Activated CD4-positive, alpha-beta T cell treated with anti-CD3 and anti-CD28 coated beads, Interleukin-2, amount 10 ng/mL, durations not matched to agents 7 days and 5 days (primary cell): ENCODE results near the gene XPNPEP3. TPM values are rescaled to one million over a fixed set of nuclear protein-coding genes. Genes with fewer than 3 reads are reported as not detected.
"Not testable (repeated sequence)": the region's sequence is repeated elsewhere in the genome, so short reads cannot be mapped to it uniquely, and the experiment has no call there.

Experiments used
- CTCF ChIA-PET: fragments of 350-600 bp; sonication (Branson Sonifier 250); formaldehyde crosslinking; loops from one replicate; lab custom pipeline; 2021; ENCODE audit warnings: antibody characterized with exemption; lab: Charles Lee
- POLR2A ChIA-PET: fragments of 350-600 bp; sonication (Branson Sonifier 250); formaldehyde crosslinking; loops from one replicate; lab custom pipeline; 2021; ENCODE audit warnings: antibody characterized with exemption; lab: Charles Lee
- DNase-seq: peaks from one replicate; pipeline ENCODE4 v3.0.0-alpha.2; 2020
- H3K27ac Mint-ChIP-seq: one replicate; pipeline ENCODE4 v1.8.0; 2021; ENCODE audit warnings: mild to moderate bottlenecking, moderate library complexity, mixed read lengths
- H3K27me3 Mint-ChIP-seq: one replicate; pipeline ENCODE4 v1.8.0; 2021; ENCODE audit warnings: mixed read lengths
- H3K36me3 Mint-ChIP-seq: one replicate; pipeline ENCODE4 v1.8.0; 2021; ENCODE audit warnings: low read depth, mixed read lengths
- H3K4me1 Mint-ChIP-seq: one replicate; pipeline ENCODE4 v1.8.0; 2021; ENCODE audit warnings: mixed read lengths
- H3K4me3 Mint-ChIP-seq: one replicate; pipeline ENCODE4 v1.8.0; 2021; ENCODE audit warnings: mild to moderate bottlenecking, moderate library complexity, mixed read lengths
- H3K9me3 Mint-ChIP-seq: one replicate; pipeline ENCODE4 v1.8.0; 2021; ENCODE audit warnings: mixed read lengths
- total RNA-seq, 2 experiments: library from RNA; stranded (reverse); gene quantifications; one replicate each; pipeline ENCODE4 v1.2.3, GENCODE V29; 2021

XPNPEP3 gene
- total RNA-seq, 2 experiments from 2014 or later, result 11.9 to 17.8 TPM

- CTCF ChIA-PET, result interaction anchor here (0.6 to 3.3 kb wide), 4 partner anchors 8 to 83 kb away, joined by 3 to 11 read pairs (median 3); partner anchors contain the start of genes ST13 and XPNPEP3
These were observed 10.2 kb downstream of the XPNPEP3 start for GRCh38 chr22:40867109-40867508.

DNA sequence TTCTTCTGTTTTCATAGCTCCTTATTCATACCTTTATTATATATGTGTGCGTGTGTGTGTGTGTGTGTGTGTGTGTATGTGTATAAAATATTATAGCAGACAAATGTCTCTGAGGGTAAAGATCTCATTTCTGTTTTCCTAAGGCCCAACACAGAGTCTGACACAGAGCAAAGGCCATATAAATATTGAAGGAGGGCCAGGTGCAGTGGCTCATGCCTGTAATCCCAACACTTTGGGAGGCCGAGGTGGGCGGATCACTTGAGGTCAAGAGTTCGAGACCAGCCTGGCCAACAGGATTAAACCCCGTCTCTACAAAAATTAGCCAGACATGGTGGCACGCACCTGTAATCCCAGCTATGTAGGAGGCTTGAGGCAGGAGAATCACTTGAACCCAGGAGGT is 11.4 kb downstream of the XPNPEP3 start:
- POLR2A ChIA-PET, H3K4me3 Mint-ChIP-seq, H3K27me3 Mint-ChIP-seq, H3K9me3 Mint-ChIP-seq, H3K36me3 Mint-ChIP-seq, DNase-seq: not testable (repeated sequence)
- H3K4me1 Mint-ChIP-seq, result peaks cover 12% of the 10 kb centered on the region
- H3K27ac Mint-ChIP-seq, result peak overlapping the region; percentile 46
- CTCF ChIA-PET, result interaction anchor here (1.0 to 3.3 kb wide), 3 partner anchors 12 to 100 kb away, joined by 3 to 11 read pairs (median 3); partner anchors contain the start of genes ST13 and XPNPEP3

More at GRCh38 chr22:40867109-40867508, 10.2 kb downstream of the XPNPEP3 start:
- no peaks in the 10 kb centered on the region for H3K36me3 Mint-ChIP-seq
- H3K4me1 Mint-ChIP-seq, result peaks cover 12% of the 10 kb centered on the region
- POLR2A ChIA-PET, result no interaction called here
- no peaks in the 10 kb centered on the region for H3K27me3 Mint-ChIP-seq
- H3K9me3 Mint-ChIP-seq, result no peaks in the 10 kb centered on the region
- H3K27ac Mint-ChIP-seq, result no peak overlapping the region
- H3K4me3 Mint-ChIP-seq, result no peak overlapping the region
- no peak for DNase-seq

- no peak for DNase-seq
- POLR2A ChIA-PET, result no interaction called here
- Mint-ChIP-seq H3K27ac (no peak overlapping the region), H3K27me3 (no peaks in the 10 kb centered on the region), H3K9me3 (no peaks in the 10 kb centered on the region), H3K4me3 (no peak overlapping the region), H3K4me1 (no peaks in the 10 kb centered on the region), H3K36me3 (peaks cover 1% of the 10 kb centered on the region)
- CTCF ChIA-PET, result no interaction called here
These were observed 17.1 kb downstream of the XPNPEP3 start for GRCh38 chr22:40874016-40874415.

DNA sequence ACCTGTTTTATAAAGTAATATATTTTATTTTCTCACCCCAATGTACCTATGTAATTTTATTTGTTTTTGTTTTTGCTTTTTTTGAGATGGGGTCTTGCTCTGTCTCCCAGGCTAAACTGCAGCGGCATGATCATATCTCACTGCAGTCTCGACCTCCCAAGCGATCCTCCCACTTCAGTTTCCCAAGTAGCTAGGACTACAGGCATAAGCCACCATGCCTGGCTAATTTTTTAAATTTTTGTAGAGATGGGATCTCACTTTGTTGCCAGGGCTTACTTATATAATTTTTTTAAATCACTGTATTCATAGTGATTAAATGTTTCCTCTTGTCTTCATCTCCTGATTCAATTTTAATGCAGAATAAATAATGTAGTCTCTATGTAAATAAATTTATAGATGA is 18.2 kb downstream of the XPNPEP3 start:
- Mint-ChIP-seq H3K27me3 (no peaks in the 10 kb centered on the region), H3K4me3 (no peak overlapping the region), H3K36me3 (peaks cover 1% of the 10 kb centered on the region), H3K27ac (no peak overlapping the region), H3K4me1 (no peaks in the 10 kb centered on the region), H3K9me3 (no peaks in the 10 kb centered on the region)
- POLR2A ChIA-PET, result interaction anchor here (0.6 kb wide), 1 partner anchor 8 kb away, joined by 5 read pairs; no protein-coding TSS in a partner anchor
- DNase-seq, result no peak
- CTCF ChIA-PET, result interaction anchor here (0.6 to 1.3 kb wide), 3 partner anchors 9 to 737 kb away, joined by 3 read pairs; no protein-coding TSS in a partner anchor

DNA sequence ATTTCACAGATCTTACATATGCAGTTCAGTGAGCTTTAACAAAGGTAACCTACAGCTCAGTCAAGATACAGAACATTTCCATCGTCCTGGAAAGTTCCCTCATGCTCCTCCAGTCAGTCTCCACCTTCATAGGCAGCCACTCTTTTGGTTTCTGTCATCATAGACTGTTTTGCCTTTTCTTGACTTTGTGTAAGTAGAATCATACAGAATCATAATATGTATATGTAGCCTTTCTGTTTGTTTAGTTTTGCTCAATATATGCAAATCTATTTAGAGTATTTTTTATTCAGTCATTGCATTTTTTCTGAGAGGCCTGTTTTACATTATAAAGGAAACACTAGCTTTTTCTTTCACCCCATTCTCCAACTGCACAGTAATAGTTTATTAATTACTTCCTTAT is 20.0 kb downstream of the XPNPEP3 start:
- POLR2A ChIA-PET, result no interaction called here

GRCh38 chr22:40877488-40877887 is 20.5 kb downstream of the XPNPEP3 start:
- no peak overlapping the region for H3K27ac Mint-ChIP-seq
- H3K4me1 Mint-ChIP-seq, result no peaks in the 10 kb centered on the region
- CTCF ChIA-PET, result interaction anchor here (1.1 kb wide), 1 partner anchor 532 kb away, joined by 4 read pairs; no protein-coding TSS in a partner anchor
- no peak overlapping the region for H3K4me3 Mint-ChIP-seq
- no peak for DNase-seq
- H3K9me3 Mint-ChIP-seq, result no peaks in the 10 kb centered on the region
- no peaks in the 10 kb centered on the region for H3K27me3 Mint-ChIP-seq
- peaks cover 1% of the 10 kb centered on the region for H3K36me3 Mint-ChIP-seq
- POLR2A ChIA-PET, result no interaction called here

More for the DNA sequence above, 20.0 kb downstream of the XPNPEP3 start:
- CTCF ChIA-PET, result interaction anchor here (1.1 kb wide), 1 partner anchor 13 kb away, joined by 3 read pairs; no protein-coding TSS in a partner anchor
- Mint-ChIP-seq H3K27me3 (no peaks in the 10 kb centered on the region), H3K36me3 (peaks cover 1% of the 10 kb centered on the region), H3K27ac (no peak overlapping the region), H3K9me3 (no peaks in the 10 kb centered on the region), H3K4me3 (no peak overlapping the region), H3K4me1 (no peaks in the 10 kb centered on the region)
- DNase-seq, result no peak

DNA sequence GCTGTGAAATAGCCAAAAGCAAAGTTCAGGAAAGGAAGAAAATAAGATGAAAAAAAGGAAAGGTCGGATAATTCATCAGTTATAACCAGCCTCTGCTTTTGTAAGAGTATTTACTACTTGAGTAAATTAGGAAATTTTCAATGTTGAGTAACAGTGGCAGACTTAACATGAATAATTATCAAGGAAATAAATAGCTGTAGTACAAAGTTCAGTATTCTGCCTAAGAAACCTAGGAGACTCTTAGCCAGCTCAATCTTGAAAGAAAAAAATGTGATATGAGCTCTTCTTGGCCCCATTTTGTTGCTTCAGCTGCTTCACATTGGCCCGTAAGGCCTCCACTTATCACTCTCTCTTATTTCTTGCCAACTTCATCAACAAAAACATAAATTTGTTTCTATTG is 22.0 kb downstream of the XPNPEP3 start:
- Mint-ChIP-seq H3K4me1 (no peaks in the 10 kb centered on the region), H3K27ac (no peak overlapping the region), H3K27me3 (no peaks in the 10 kb centered on the region), H3K36me3 (peaks cover 1% of the 10 kb centered on the region), H3K9me3 (no peaks in the 10 kb centered on the region), H3K4me3 (no peak overlapping the region)
- POLR2A ChIA-PET, result no interaction called here
- CTCF ChIA-PET, result no interaction called here
- no peak for DNase-seq

GRCh38 chr22:40889116-40889515 is 32.2 kb downstream of the XPNPEP3 start:
- CTCF ChIA-PET, result interaction anchor here (1.0 to 1.8 kb wide), 4 partner anchors 10 to 464 kb away, joined by 3 to 10 read pairs (median 4); partner anchors contain the start of genes ST13 and XPNPEP3
- Mint-ChIP-seq H3K4me3 (no peak overlapping the region), H3K27ac (peak overlapping the region; percentile 65), H3K9me3 (no peaks in the 10 kb centered on the region), H3K27me3 (no peaks in the 10 kb centered on the region), H3K4me1 (peaks cover 6% of the 10 kb centered on the region), H3K36me3 (peaks cover 9% of the 10 kb centered on the region)
- POLR2A ChIA-PET, result no interaction called here
- DNase-seq, result no peak

GRCh38 chr22:40890881-40891280 is 33.9 kb downstream of the XPNPEP3 start:
- Mint-ChIP-seq H3K4me3 (no peak overlapping the region), H3K36me3 (peaks cover 9% of the 10 kb centered on the region), H3K27ac (no peak overlapping the region), H3K9me3 (no peaks in the 10 kb centered on the region), H3K27me3 (no peaks in the 10 kb centered on the region), H3K4me1 (peaks cover 6% of the 10 kb centered on the region)
- no peak for DNase-seq
- POLR2A ChIA-PET, result interaction anchor here (0.6 kb wide), 1 partner anchor 20 kb away, joined by 6 read pairs; no protein-coding TSS in a partner anchor
- CTCF ChIA-PET, result interaction anchor here (0.6 to 1.7 kb wide), 4 partner anchors 32 to 365 kb away, joined by 3 to 5 read pairs (median 5); no protein-coding TSS in a partner anchor

GRCh38 chr22:40894417-40894816 is 37.5 kb downstream of the XPNPEP3 start:
- ChIA-PET POLR2A (no interaction called here), CTCF (no interaction called here)
- Mint-ChIP-seq H3K9me3 (no peaks in the 10 kb centered on the region), H3K27ac (no peak overlapping the region), H3K27me3 (no peaks in the 10 kb centered on the region), H3K4me1 (peaks cover 8% of the 10 kb centered on the region), H3K36me3 (peaks cover 2% of the 10 kb centered on the region), H3K4me3 (no peak overlapping the region)
- DNase-seq, result no peak

- CTCF ChIA-PET, result interaction anchor here (0.6 to 1.7 kb wide), 28 partner anchors 9 to 905 kb away, joined by 3 to 11 read pairs (median 4); partner anchors contain the start of genes DNAJB7, MRTFA and ST13
- Mint-ChIP-seq H3K4me3 (no peak overlapping the region), H3K36me3 (no peaks in the 10 kb centered on the region), H3K4me1 (peaks cover 8% of the 10 kb centered on the region), H3K27me3 (no peaks in the 10 kb centered on the region), H3K9me3 (no peaks in the 10 kb centered on the region), H3K27ac (peak overlapping the region; percentile 23)
- POLR2A ChIA-PET, result interaction anchor here (0.6 to 0.8 kb wide), 2 partner anchors 216 to 390 kb away, joined by 4 to 7 read pairs; no protein-coding TSS in a partner anchor
- peak; percentile 27 for DNase-seq
These were observed 42.0 kb downstream of the XPNPEP3 start for GRCh38 chr22:40898850-40899357.

DNA sequence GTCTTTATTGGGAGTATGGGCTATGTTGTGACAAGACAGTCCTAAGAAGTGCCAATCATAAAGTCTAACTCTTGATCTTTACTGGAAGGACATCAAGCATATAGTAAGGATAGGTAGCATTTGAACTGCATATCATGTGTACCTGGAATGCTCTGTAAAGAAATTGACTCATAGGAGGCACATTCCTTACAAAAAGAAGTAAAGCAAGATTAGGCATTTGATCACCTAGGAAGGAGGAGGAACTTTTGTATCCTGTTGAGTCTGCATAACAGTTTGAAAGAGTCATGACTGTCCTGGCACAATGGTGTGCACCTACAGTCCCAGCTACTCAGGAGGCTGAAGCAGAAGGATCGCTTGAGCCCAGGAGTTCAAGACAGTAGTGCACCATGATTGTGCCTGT is 47.2 kb downstream of the XPNPEP3 start:
- POLR2A ChIA-PET, result no interaction called here
- Mint-ChIP-seq H3K4me3 (no peak overlapping the region), H3K27me3 (no peaks in the 10 kb centered on the region), H3K9me3 (no peaks in the 10 kb centered on the region), H3K27ac (no peak overlapping the region), H3K36me3 (peaks cover 4% of the 10 kb centered on the region), H3K4me1 (peaks cover 2% of the 10 kb centered on the region)
- CTCF ChIA-PET, result no interaction called here
- DNase-seq, result no peak

DNA sequence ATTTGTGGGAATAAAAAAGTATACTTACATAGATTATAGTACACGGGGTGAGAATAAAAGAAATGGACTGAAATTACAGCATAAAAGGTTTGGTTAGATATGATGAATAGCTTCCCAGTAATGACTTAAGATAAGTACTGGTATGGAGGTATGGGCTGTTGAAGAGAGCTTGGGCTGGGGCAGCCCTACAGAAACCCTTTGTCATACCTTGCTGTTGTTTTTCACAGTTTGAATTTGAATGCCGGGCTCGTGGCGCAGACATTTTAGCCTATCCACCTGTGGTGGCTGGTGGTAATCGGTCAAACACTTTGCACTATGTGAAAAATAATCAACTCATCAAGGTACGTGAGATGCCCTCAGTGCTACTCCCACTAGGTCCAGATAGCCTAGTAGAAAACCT is 51.9 kb downstream of the XPNPEP3 start:
- H3K4me3 Mint-ChIP-seq, result no peak overlapping the region

More for the DNA sequence above, 51.9 kb downstream of the XPNPEP3 start:
- Mint-ChIP-seq H3K27ac (no peak overlapping the region), H3K36me3 (peaks cover 4% of the 10 kb centered on the region), H3K9me3 (no peaks in the 10 kb centered on the region), H3K4me1 (no peaks in the 10 kb centered on the region), H3K27me3 (no peaks in the 10 kb centered on the region)
- POLR2A ChIA-PET, result no interaction called here
- DNase-seq, result no peak
- CTCF ChIA-PET, result interaction anchor here (1.2 kb wide), 2 partner anchors 14 to 230 kb away, joined by 3 read pairs; no protein-coding TSS in a partner anchor
